Stimulated activated CD4-positive, alpha-beta T cell treated with anti-CD3 and anti-CD28 coated beads, Interleukin-12 subunit alpha, Interleukin-12 subunit beta, amount 100 ng/mL, for 24 hours (primary cell): ENCODE data around the gene GNL3.
"Not testable (repeated sequence)": the region's sequence is repeated elsewhere in the genome, so short reads cannot be mapped to it uniquely, and the experiment has no call there.

Experiments
- DNase-seq, 2 experiments: peaks; one replicate each; pipeline ENCODE4 v3.0.0-alpha.2; 2020; ENCODE audit warnings: low read depth in 2 of 2

The GNL3 gene, protein sequence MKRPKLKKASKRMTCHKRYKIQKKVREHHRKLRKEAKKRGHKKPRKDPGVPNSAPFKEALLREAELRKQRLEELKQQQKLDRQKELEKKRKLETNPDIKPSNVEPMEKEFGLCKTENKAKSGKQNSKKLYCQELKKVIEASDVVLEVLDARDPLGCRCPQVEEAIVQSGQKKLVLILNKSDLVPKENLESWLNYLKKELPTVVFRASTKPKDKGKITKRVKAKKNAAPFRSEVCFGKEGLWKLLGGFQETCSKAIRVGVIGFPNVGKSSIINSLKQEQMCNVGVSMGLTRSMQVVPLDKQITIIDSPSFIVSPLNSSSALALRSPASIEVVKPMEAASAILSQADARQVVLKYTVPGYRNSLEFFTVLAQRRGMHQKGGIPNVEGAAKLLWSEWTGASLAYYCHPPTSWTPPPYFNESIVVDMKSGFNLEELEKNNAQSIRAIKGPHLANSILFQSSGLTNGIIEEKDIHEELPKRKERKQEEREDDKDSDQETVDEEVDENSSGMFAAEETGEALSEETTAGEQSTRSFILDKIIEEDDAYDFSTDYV

GRCh38 chr3:52685709-52686691 lies at the start of gene GNL3, which contains the start of gene PBRM1:
GNL3 (plus strand) TSS chr3:52686032; CDS start chr3:52686093, 61 bp downstream.
PBRM1 (minus strand) TSS chr3:52685913.
- DNase-seq = peak; percentile 84 to 88

GRCh38 chr3:52636673-52637072 lies 49.2 kb upstream of the GNL3 start:
- no peak for DNase-seq

- DNase-seq = no peak
These were observed 40.3 kb upstream of the GNL3 start for GRCh38 chr3:52645549-52645948.

GRCh38 chr3:52649461-52650210 lies 36.2 kb upstream of the GNL3 start:
- DNase-seq = no peak

DNA sequence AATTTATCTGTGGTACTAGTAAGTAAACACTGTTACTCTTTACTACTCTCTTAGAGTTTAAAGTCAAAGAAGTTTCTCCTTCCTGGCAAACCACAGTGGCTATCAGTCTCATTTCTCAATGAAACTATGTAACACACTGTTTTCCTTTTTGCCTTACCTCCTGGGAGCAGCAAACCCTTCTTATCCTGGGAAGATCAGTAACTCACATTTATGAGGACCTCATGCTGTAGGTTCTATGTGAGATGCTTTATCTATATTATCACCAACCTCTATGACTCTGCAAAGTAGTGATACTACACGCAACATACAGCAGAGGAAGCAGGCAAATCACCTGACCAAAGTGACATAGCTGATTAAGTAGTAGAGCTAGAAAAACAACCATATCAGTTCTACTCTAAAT lies 35.4 kb upstream of the GNL3 start:
- DNase-seq = no peak

- DNase-seq = no peak
These were observed 34.2 kb upstream of the GNL3 start for GRCh38 chr3:52651592-52651991.

DNA sequence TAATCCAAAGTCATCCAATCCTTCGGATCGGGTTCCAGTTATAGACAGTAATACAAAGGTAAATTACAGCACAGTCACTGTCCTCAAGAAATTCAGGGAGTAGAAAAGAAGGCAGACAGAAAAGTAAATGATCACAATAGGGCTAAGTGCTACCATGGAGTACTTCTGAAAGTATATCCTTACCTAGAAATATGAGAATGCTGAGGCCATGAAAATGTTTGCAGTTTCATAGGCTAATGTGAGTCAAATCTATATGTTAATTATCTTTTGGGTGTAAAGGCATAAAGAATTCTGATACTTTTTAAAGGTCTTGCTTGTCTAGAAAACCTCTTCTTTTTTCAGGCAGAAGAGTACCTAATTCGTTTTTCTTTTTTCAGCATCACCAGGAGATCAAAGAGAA lies 29.9 kb upstream of the GNL3 start:
- no peak for DNase-seq

DNA sequence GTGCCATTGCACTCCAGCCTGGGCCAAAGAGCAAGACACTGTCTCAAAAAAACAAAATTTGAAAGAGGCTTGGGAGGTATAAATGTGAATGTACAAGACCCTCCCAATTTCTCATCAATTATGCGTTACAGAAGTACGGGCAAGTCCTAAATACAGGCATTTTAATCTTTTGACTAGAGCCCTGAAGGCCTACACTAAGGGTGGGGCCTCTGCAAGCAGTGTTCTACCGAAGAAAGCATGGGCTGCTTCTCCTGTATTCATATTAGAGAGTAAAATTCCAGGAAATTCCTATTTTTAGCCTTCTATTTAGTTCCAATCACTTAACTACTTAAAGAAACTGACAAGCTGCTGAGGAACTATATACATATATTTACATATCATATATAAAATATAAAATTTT lies 25.8 kb upstream of the GNL3 start:
- no peak for DNase-seq

DNA sequence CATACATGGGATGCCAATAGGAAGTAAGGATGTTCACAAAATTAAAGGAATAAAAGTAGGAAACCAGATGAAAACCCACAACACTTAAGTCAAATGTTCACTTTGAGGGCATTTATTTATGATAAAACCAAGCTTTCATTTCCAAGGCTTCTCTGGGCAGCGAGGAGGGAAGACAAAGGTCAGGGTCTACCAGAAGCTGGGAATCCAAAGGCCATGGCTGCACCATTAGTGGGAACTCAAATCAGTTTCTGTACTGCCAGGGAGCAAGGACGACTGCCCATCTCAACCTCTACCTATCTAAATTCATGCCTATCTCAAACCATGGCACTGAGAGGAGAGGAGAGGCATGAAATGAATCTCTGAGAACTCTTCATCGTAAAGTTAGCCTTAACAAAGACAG lies 22.7 kb upstream of the GNL3 start:
- no peak for DNase-seq

GRCh38 chr3:52670621-52671521 lies 15.0 kb upstream of the GNL3 start:
- peak in 1 of 2 experiments; percentile 22 for DNase-seq

- DNase-seq = no peak
These were observed 14.2 kb upstream of the GNL3 start for GRCh38 chr3:52671676-52672075.

DNA sequence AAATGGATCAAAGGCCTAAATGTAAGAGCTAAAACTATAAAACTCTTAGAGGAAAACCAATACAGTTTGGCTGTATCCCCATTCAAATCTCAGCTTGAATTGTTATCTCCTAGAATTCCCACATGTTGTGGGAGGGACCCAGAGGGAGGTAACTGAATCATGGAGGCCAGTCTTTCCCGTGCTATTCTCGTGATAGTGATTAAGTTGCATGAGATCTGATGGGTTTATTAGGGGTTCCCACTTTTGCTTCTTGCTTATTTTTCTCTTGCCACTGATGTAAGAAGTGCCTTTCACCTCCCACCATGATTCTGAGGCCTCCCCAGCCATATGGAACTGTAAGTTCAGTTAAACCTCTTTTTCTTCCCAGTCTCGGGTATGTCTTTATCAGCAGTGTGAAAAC lies 9.6 kb upstream of the GNL3 start:
- DNase-seq = not testable (repeated sequence)

- no peak for DNase-seq
These were observed 7.3 kb upstream of the GNL3 start for GRCh38 chr3:52678265-52679198.

DNA sequence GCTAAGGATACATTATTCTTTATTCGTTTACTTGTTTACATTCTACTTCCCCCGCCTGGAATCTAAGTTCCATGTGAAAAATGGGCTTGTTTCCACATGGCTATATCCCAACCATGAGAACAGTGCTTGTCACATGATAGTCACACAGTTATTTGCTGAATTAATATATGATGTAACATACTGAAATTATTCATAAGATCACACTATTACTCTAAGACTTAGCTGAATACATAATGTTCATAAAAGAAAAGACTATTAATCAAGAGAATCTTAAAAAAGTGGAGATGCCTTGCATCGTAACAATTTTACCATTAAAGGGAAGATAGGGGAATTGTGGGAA lies 6.7 kb upstream of the GNL3 start:
- DNase-seq = no peak

- DNase-seq = no peak
These were observed 6.0 kb upstream of the GNL3 start for GRCh38 chr3:52679811-52680210.

GRCh38 chr3:52681596-52681995 lies 4.2 kb upstream of the GNL3 start:
- DNase-seq = no peak

DNA sequence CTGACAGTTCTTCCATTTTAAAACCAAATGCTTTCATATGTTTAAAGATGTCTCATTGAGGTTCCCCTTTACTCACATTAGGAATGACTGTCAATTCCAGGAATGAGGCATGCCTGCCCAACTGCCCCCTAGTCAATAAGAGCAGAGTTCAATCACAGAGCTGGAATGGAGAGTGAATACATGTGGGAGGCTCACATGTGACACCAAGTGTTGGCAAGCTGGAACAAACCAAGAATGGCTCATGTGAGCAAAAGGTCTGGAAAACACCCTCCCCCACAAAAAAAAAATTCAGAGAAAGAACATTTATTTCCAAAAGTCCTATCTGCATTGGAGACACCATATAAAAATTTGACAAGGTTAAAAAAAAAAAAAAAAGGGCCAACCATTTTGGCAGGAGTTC lies 3.8 kb upstream of the GNL3 start:
- DNase-seq = peak in 1 of 2 experiments; percentile 31

DNA sequence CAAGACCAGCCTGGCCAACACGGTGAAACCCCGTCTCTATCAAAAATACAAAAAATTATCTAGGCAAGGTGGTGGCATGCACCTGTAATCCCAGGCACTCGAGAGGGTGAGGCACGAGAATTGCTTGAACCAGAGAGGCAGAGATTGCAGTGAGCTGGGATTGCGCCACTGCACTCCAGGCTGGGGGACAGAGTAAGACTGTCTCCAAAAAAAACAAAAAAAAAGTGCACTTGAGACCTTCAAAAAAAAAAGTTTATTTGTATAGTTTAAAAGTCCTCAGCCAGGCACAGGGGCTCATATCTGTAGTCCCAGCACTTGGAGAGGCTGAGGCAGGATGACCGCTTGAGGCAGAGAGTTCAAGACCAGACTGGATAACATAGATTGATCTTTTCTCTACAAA lies 2.2 kb upstream of the GNL3 start:
- no peak for DNase-seq

DNA sequence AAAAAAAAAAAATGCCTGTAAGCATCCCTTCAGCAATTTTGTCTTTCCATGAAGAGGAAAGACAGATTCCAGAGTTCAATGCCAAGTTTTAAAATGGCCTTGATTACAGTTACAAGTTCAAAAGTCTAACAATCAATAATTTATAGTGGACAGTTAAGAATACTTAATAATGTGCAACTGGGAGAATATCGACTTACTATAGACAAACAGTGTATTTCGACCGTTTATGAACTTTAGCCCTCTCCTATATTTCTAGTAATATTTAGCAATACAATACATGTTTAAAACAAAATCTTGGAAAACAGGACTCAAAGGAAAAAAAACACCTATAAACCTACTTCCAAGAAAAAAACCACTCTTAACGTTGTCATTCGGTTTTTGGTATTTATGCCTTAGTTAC lies 1.6 kb upstream of the GNL3 start:
- no peak for DNase-seq
